Activated CD4-positive, alpha-beta T cell treated with anti-CD3 and anti-CD28 coated beads, Interleukin-2, amount 50 U/mL, for 48 hours (primary cell): Measurements from ENCODE around the gene NAPEPLD.
"Not testable (repeated sequence)": the region's sequence is repeated elsewhere in the genome, so short reads cannot be mapped to it uniquely, and the experiment has no call there.

ENCODE experiments used
- DNase-seq, 2 experiments: peaks; one replicate each; pipeline ENCODE4 v3.0.0-alpha.2; 2020

The NAPEPLD gene

GRCh38 chr7:103106005-103106702 is 42.7 kb downstream of the NAPEPLD start:
- DNase-seq, result no peak

GRCh38 chr7:103101543-103101942 is 47.4 kb downstream of the NAPEPLD start:
- no peak for DNase-seq

- DNase-seq, result no peak
These were observed 48.6 kb downstream of the NAPEPLD start for GRCh38 chr7:103100348-103100747.

GRCh38 chr7:103097041-103097440 is 51.9 kb downstream of the NAPEPLD start:
- DNase-seq, result no peak

GRCh38 chr7:103095558-103095957 is 53.3 kb downstream of the NAPEPLD start:
- not testable (repeated sequence) for DNase-seq

- no peak for DNase-seq
These were observed 54.8 kb downstream of the NAPEPLD start for GRCh38 chr7:103094102-103094501.

- no peak for DNase-seq
These were observed 55.5 kb downstream of the NAPEPLD start for GRCh38 chr7:103093429-103093828.

- not testable (repeated sequence) for DNase-seq
These were observed 56.6 kb downstream of the NAPEPLD start for GRCh38 chr7:103092321-103092720.

GRCh38 chr7:103083210-103083609 is 65.7 kb downstream of the NAPEPLD start:
- DNase-seq, result no peak

- no peak for DNase-seq
These were observed 66.4 kb downstream of the NAPEPLD start for GRCh38 chr7:103082497-103082896.

- DNase-seq, result no peak
These were observed 68.0 kb downstream of the NAPEPLD start for GRCh38 chr7:103080923-103081322.

GRCh38 chr7:103079836-103080235 is 69.1 kb downstream of the NAPEPLD start:
- DNase-seq, result no peak

GRCh38 chr7:103078226-103078625 is 70.7 kb downstream of the NAPEPLD start:
- DNase-seq, result not testable (repeated sequence)

GRCh38 chr7:103077318-103077717 is 71.6 kb downstream of the NAPEPLD start:
- DNase-seq, result no peak

- DNase-seq, result no peak
These were observed 72.1 kb downstream of the NAPEPLD start for GRCh38 chr7:103076764-103077163.

- peak; percentile 77 to 81 for DNase-seq
These were observed 73.5 kb downstream of the NAPEPLD start for GRCh38 chr7:103075337-103075918.

- DNase-seq, result peak; percentile 90 to 92
These were observed 74.2 kb downstream of the NAPEPLD start, which contains the start of the genes ARMC10 and FBXL13 for GRCh38 chr7:103074519-103075336. Gene ARMC10, plus strand, starts transcription at chr7:103075140. Its CDS starts 133 bp downstream, at chr7:103075273. Gene FBXL13, minus strand, starts transcription at chr7:103074796.

- DNase-seq, result peak in 1 of 2 experiments; percentile 2
These were observed 74.8 kb downstream of the NAPEPLD start for GRCh38 chr7:103073989-103074518.

- no peak for DNase-seq
These were observed 77.9 kb downstream of the NAPEPLD start for GRCh38 chr7:103071000-103071399.

GRCh38 chr7:103068414-103069403 is 80.2 kb downstream of the NAPEPLD start:
- DNase-seq, result no peak

GRCh38 chr7:103065667-103066066 is 83.2 kb downstream of the NAPEPLD start:
- peak; percentile 57 to 63 for DNase-seq

GRCh38 chr7:103063895-103064294 is 85.0 kb downstream of the NAPEPLD start:
- no peak for DNase-seq
